ENCODE data around the gene ADGRA1. TPM values are rescaled to one million over a fixed set of nuclear protein-coding genes. Genes with fewer than 3 reads are reported as not detected.

Gene ADGRA1
- total RNA-seq, 2 experiments from 2014 or later = not detected

DNA sequence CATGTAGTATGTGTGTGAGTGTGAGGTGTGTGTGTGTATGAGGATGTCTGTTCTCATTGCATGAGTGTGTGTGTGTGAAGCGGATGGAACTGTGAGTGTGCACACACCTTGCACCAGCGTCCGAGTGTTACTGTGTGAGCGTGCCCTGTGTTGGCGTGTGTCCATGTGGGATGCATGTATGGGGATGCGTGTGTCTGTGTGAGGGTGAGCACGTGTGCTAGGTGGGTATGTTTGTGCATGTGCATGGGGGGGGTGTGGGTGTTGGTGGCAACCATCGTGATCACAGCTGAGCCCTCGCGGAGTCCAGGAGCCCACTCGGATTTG, 78.7 kb downstream of the ADGRA1 start:
- Histone ChIP-seq H3K4me2 (ENCODE audit: low read length) (no peak overlapping the region), H3K4me1 (ENCODE audit: insufficient read depth, low read length, poor library complexity, severe bottlenecking) (no peaks in the 10 kb centered on the region), H3K4me3 (ENCODE audit: low read depth, low read length, poor library complexity, severe bottlenecking) (no peak overlapping the region), H3K9me3 (ENCODE audit: low read length) (no peaks in the 10 kb centered on the region), H3K27ac (ENCODE audit: low read depth, low read length, poor library complexity, severe bottlenecking) (no peak overlapping the region), H4K20me1 (ENCODE audit: insufficient read depth, low read length) (no peaks in the 10 kb centered on the region), H3K79me2 (ENCODE audit: insufficient read depth, low read depth, low read length) (no peaks in the 10 kb centered on the region), H3K9me2 (ENCODE audit: insufficient read depth, low read length) (no peaks in the 10 kb centered on the region), H2AFZ (ENCODE audit: low read length) (no peak overlapping the region), H3K36me3 (ENCODE audit: insufficient read depth, low read length) (no peaks in the 10 kb centered on the region)
- no peak for DNase-seq (ENCODE audit: low spot score)
- no TSS peak for BruUV-seq (replicated peaks)
- POLR2A ChIA-PET = no interaction called here
- intact Hi-C loops (cut with micrococcal nuclease; ENCODE audit: unreplicated experiment) = no loop called here
- CTCF ChIA-PET (ENCODE audit: unreplicated experiment) = no interaction called here
- TF ChIP-seq EZH2phosphoT487 (IDR thresholded peaks at IDR 0.05; ENCODE audit: borderline replicate concordance, low read depth, low read length) (no peak), CTCF (conservative IDR thresholded peaks at IDR 0.05; ENCODE audit: low read length) (no peak)

DNA sequence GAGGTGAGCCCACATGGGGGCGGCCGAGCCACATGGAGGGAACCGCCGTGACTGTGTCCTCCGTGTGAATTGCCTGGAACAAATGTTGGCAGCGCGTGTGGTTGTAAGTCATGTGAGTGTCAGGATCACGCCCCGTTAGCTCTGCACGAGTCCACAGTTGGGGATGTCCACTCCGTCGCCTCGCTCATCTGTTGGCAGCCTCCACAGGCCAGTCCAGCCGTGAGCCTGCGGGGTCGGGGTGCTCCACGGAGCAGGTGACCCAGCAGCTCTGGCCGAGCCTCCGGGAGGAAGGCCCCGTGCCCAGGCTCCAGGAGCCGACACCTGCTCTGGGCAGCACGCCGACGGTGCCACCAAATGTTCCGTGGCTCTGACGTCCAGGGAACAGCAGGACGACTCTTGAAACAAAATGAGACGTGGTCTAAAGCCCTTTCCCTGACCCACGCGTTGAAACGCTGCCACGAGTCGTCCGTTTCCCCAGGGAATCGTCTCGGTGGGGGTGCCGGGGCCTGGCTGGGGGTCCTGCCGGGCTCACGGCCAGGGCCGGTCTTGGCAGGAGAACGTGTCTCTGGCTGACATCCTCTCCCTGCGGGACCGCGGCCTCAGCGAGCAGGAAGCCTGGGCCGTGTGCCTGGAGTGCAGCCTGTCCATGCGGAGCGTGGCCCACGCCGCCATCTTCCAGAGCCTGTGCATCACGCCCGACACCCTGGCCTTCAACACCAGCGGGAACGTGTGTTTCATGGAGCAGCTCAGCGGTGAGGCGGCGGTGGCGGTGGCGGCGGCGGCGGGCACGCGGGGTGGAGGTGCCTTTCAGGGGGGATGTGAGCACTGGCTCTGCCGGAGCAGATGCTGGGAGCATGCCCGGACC, 79.3 kb downstream of the ADGRA1 start:
- Histone ChIP-seq H3K27ac (ENCODE audit: low read depth, low read length, poor library complexity, severe bottlenecking) (no peak overlapping the region), H3K9me3 (ENCODE audit: low read length) (no peaks in the 10 kb centered on the region), H3K79me2 (ENCODE audit: insufficient read depth, low read depth, low read length) (no peaks in the 10 kb centered on the region), H3K4me1 (ENCODE audit: insufficient read depth, low read length, poor library complexity, severe bottlenecking) (no peaks in the 10 kb centered on the region), H3K4me2 (ENCODE audit: low read length) (no peak overlapping the region), H2AFZ (ENCODE audit: low read length) (no peak overlapping the region), H3K36me3 (ENCODE audit: insufficient read depth, low read length) (no peaks in the 10 kb centered on the region), H4K20me1 (ENCODE audit: insufficient read depth, low read length) (no peaks in the 10 kb centered on the region), H3K9me2 (ENCODE audit: insufficient read depth, low read length) (no peaks in the 10 kb centered on the region), H3K4me3 (ENCODE audit: low read depth, low read length, poor library complexity, severe bottlenecking) (no peak overlapping the region)
- TF ChIP-seq EZH2phosphoT487 (IDR thresholded peaks at IDR 0.05; ENCODE audit: borderline replicate concordance, low read depth, low read length) (no peak), CTCF (conservative IDR thresholded peaks at IDR 0.05; ENCODE audit: low read length) (no peak)
- intact Hi-C loops (cut with micrococcal nuclease; ENCODE audit: unreplicated experiment) = no loop called here
- POLR2A ChIA-PET = no interaction called here
- CTCF ChIA-PET (ENCODE audit: unreplicated experiment) = no interaction called here
- no TSS peak for BruUV-seq (replicated peaks)
- DNase-seq (ENCODE audit: low spot score) = no peak
